ENCODE measurements around the gene MED14. TPM values are rescaled to one million over a fixed set of nuclear protein-coding genes. Genes with fewer than 3 reads are reported as not detected.

The MED14 gene
- total and polyA plus RNA-seq, 2 experiments from 2014 or later: 16.0 to 31.9 TPM

- Histone ChIP-seq H2AFZ (no peak overlapping the region), H3K4me1 (ENCODE audit: insufficient read depth) (no peaks in the 10 kb centered on the region), H3K27me3 (no peaks in the 10 kb centered on the region), H4K20me1 (ENCODE audit: insufficient read depth, poor library complexity, severe bottlenecking) (no peaks in the 10 kb centered on the region), H3K9me3 (ENCODE audit: low read depth) (no peaks in the 10 kb centered on the region), H3K4me3 (no peak overlapping the region), H3K4me2 (no peak overlapping the region), H3K27ac (no peak overlapping the region), H3K36me3 (replicated peaks; ENCODE audit: insufficient read depth, low read depth) (no peaks in the 10 kb centered on the region), H3K9me2 (replicated peaks; ENCODE audit: insufficient read depth) (no peaks in the 10 kb centered on the region), H3K79me2 (no peaks in the 10 kb centered on the region)
- DNase-seq (ENCODE audit: low spot score): no peak
- no peak for TF ChIP-seq EZH2phosphoT487 (IDR thresholded peaks at IDR 0.05; ENCODE audit: low read depth, severe bottlenecking, unreplicated experiment)
- TF ChIP-seq, protein P1, sequence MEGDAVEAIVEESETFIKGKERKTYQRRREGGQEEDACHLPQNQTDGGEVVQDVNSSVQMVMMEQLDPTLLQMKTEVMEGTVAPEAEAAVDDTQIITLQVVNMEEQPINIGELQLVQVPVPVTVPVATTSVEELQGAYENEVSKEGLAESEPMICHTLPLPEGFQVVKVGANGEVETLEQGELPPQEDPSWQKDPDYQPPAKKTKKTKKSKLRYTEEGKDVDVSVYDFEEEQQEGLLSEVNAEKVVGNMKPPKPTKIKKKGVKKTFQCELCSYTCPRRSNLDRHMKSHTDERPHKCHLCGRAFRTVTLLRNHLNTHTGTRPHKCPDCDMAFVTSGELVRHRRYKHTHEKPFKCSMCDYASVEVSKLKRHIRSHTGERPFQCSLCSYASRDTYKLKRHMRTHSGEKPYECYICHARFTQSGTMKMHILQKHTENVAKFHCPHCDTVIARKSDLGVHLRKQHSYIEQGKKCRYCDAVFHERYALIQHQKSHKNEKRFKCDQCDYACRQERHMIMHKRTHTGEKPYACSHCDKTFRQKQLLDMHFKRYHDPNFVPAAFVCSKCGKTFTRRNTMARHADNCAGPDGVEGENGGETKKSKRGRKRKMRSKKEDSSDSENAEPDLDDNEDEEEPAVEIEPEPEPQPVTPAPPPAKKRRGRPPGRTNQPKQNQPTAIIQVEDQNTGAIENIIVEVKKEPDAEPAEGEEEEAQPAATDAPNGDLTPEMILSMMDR (IDR thresholded peaks at IDR 0.05; ENCODE audit: poor library complexity): no peak
- whole genome bisulfite sequencing (ENCODE audit: low lambda C conversion rate, missing lambda C conversion rate): 92% methylated on average over 4 of the region's 4 CpGs
Measured at GRCh38 chrX:40632199-40632598, 103.1 kb downstream of the MED14 start.

- TF ChIP-seq, protein P1 (IDR thresholded peaks at IDR 0.05; ENCODE audit: poor library complexity): no peak
- TF ChIP-seq EZH2 (IDR thresholded peaks at IDR 0.05; ENCODE audit: borderline replicate concordance): no peak
- TF ChIP-seq EZH2phosphoT487 (IDR thresholded peaks at IDR 0.05; ENCODE audit: low read depth, severe bottlenecking, unreplicated experiment): no peak
- H3K36me3 ChIP-seq (replicated peaks; ENCODE audit: insufficient read depth, low read depth): no peaks in the 10 kb centered on the region
- DNase-seq (ENCODE audit: low spot score): no peak
Measured at GRCh38 chrX:40628506-40628905, 106.8 kb downstream of the MED14 start.

DNA sequence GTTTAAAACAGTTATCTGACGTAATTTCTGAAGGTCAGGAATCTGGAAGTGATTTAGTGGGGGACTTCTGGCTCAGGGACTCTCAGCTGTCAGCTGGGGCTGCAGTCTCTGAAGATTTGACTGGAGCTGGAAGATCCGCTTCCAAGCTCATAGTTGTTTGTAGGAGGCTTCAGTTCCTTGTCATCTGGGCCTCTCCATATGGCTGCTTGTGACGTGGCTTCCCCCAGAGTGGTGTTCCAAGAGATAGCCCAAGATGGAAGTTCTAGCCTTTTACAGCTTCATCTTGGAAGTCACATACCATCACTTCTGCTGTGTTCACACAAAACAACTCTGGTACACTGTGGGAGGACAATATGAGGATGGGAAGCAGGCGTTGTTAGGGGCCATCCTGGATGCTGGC is 110.0 kb downstream of the MED14 start:
- DNase-seq (ENCODE audit: low spot score): no peak
- no peaks in the 10 kb centered on the region for H3K9me2 ChIP-seq (replicated peaks; ENCODE audit: insufficient read depth)
- no peak overlapping the region for H3K27ac ChIP-seq
- no peaks in the 10 kb centered on the region for H3K4me1 ChIP-seq (ENCODE audit: insufficient read depth)
- no peak overlapping the region for H3K4me3 ChIP-seq
- H3K4me2 ChIP-seq: no peak overlapping the region
- H3K9me3 ChIP-seq (ENCODE audit: low read depth): no peaks in the 10 kb centered on the region
- no peak for TF ChIP-seq EZH2phosphoT487 (IDR thresholded peaks at IDR 0.05; ENCODE audit: low read depth, severe bottlenecking, unreplicated experiment)
- TF ChIP-seq, protein P1 (IDR thresholded peaks at IDR 0.05; ENCODE audit: poor library complexity): no peak
- no peak for TF ChIP-seq EZH2 (IDR thresholded peaks at IDR 0.05; ENCODE audit: borderline replicate concordance)
- no peaks in the 10 kb centered on the region for H3K27me3 ChIP-seq
- no peaks in the 10 kb centered on the region for H3K79me2 ChIP-seq
- WGBS (ENCODE audit: low lambda C conversion rate, missing lambda C conversion rate): 81% methylated on average over 4 of the region's 4 CpGs
- no peak overlapping the region for H2AFZ ChIP-seq
- no peaks in the 10 kb centered on the region for H3K36me3 ChIP-seq (replicated peaks; ENCODE audit: insufficient read depth, low read depth)
- no peaks in the 10 kb centered on the region for H4K20me1 ChIP-seq (ENCODE audit: insufficient read depth, poor library complexity, severe bottlenecking)

More at GRCh38 chrX:40628506-40628905, 106.8 kb downstream of the MED14 start:
- H3K4me1 ChIP-seq (ENCODE audit: insufficient read depth): no peaks in the 10 kb centered on the region
- WGBS (ENCODE audit: low lambda C conversion rate, missing lambda C conversion rate): 89% methylated on average over 5 of the region's 5 CpGs
- H3K27me3 ChIP-seq: no peaks in the 10 kb centered on the region
- H3K4me2 ChIP-seq: no peak overlapping the region
- no peaks in the 10 kb centered on the region for H3K79me2 ChIP-seq
- H3K9me3 ChIP-seq (ENCODE audit: low read depth): no peaks in the 10 kb centered on the region
- H3K4me3 ChIP-seq: no peak overlapping the region
- H3K27ac ChIP-seq: no peak overlapping the region
- H3K9me2 ChIP-seq (replicated peaks; ENCODE audit: insufficient read depth): no peaks in the 10 kb centered on the region
- H2AFZ ChIP-seq: no peak overlapping the region
- no peaks in the 10 kb centered on the region for H4K20me1 ChIP-seq (ENCODE audit: insufficient read depth, poor library complexity, severe bottlenecking)

DNA sequence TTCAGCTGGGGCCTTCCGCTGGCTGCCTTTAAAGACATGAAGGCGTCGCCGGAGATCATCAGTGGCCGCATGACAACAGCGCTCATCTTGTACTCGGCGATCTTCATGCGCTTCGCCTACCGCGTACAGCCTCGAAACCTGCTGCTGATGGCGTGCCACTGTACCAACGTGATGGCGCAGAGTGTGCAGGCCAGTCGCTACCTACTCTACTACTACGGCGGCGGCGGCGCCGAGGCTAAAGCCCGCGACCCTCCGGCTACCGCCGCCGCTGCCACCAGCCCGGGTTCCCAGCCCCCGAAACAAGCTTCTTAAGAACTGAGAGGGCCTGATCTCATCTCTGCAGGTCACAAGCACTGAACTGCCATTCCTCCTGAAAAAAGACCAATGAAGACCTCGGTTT is 111.7 kb downstream of the MED14 start:
- TF ChIP-seq, protein P1 (IDR thresholded peaks at IDR 0.05; ENCODE audit: poor library complexity): no peak
- TF ChIP-seq EZH2 (IDR thresholded peaks at IDR 0.05; ENCODE audit: borderline replicate concordance) (no peak), EZH2phosphoT487 (IDR thresholded peaks at IDR 0.05; ENCODE audit: low read depth, severe bottlenecking, unreplicated experiment) (no peak)
- H2AFZ ChIP-seq: no peak overlapping the region
- 96% methylated on average over 32 of the region's 32 CpGs for WGBS (ENCODE audit: low lambda C conversion rate, missing lambda C conversion rate)

More for the DNA sequence above, 111.7 kb downstream of the MED14 start:
- H3K9me2 ChIP-seq (replicated peaks; ENCODE audit: insufficient read depth): no peaks in the 10 kb centered on the region
- H3K4me3 ChIP-seq: no peak overlapping the region
- no peaks in the 10 kb centered on the region for H3K36me3 ChIP-seq (replicated peaks; ENCODE audit: insufficient read depth, low read depth)
- no peaks in the 10 kb centered on the region for H3K4me1 ChIP-seq (ENCODE audit: insufficient read depth)
- no peak overlapping the region for H3K4me2 ChIP-seq
- H4K20me1 ChIP-seq (ENCODE audit: insufficient read depth, poor library complexity, severe bottlenecking): no peaks in the 10 kb centered on the region
- no peaks in the 10 kb centered on the region for H3K27me3 ChIP-seq
- H3K9me3 ChIP-seq (ENCODE audit: low read depth): no peaks in the 10 kb centered on the region
- H3K27ac ChIP-seq: no peak overlapping the region
- H3K79me2 ChIP-seq: no peaks in the 10 kb centered on the region
- no peak for DNase-seq (ENCODE audit: low spot score)
